Trophoblast cell (in vitro differentiated cells and primary cell): ENCODE results near the gene ZNF524.

ENCODE experiments used
- DNase-seq, 2 donors: peaks; one replicate each; pipeline ENCODE4 v3.0.0-alpha.2; 2016
- H2AFZ ChIP-seq: 2 replicates; pipeline ENCODE4 v1.6.1; 2013; ENCODE audit warnings: low read length, moderate library complexity, mild to moderate bottlenecking; ENCODE audit not compliant: insufficient read depth, poor library complexity
- H2AK5ac ChIP-seq: 2 replicates; pipeline ENCODE4 v1.6.1; 2013; ENCODE audit warnings: mild to moderate bottlenecking, low read length
- H2BK120ac ChIP-seq: 2 replicates; pipeline ENCODE4 v1.6.1; 2013; ENCODE audit warnings: low read length, mild to moderate bottlenecking, moderate library complexity; ENCODE audit not compliant: insufficient read depth, poor library complexity
- H2BK12ac ChIP-seq: 2 replicates; pipeline ENCODE4 v1.6.1; 2013; ENCODE audit warnings: mild to moderate bottlenecking, low read length, moderate library complexity
- H2BK5ac ChIP-seq: 2 replicates; pipeline ENCODE4 v1.6.1; 2013; ENCODE audit warnings: low read length, low read depth, moderate library complexity, mild to moderate bottlenecking; ENCODE audit not compliant: poor library complexity
- H3K14ac ChIP-seq: 2 replicates; pipeline ENCODE4 v1.6.1; 2013; ENCODE audit warnings: mild to moderate bottlenecking, low read length
- H3K18ac ChIP-seq: 2 replicates; pipeline ENCODE4 v1.6.1; 2013; ENCODE audit warnings: mild to moderate bottlenecking, low read length
- H3K23ac ChIP-seq: 2 replicates; pipeline ENCODE4 v1.6.1; 2013; ENCODE audit warnings: low read length
- H3K27ac ChIP-seq: 2 replicates; pipeline ENCODE4 v1.5.1; 2013; ENCODE audit warnings: low read depth, mild to moderate bottlenecking, inconsistent platforms, low read length, moderate library complexity
- H3K27me3 ChIP-seq: 2 replicates; pipeline ENCODE4 v1.6.1; 2013; ENCODE audit warnings: inconsistent platforms, mild to moderate bottlenecking, low read length, moderate library complexity; ENCODE audit not compliant: insufficient read depth
- H3K36me3 ChIP-seq, 2 experiments: 1 replicate in 1 of 2; 2 replicates in 1 of 2; pipeline ENCODE4 v1.6.1; 2013; ENCODE audit warnings: low read length in 2 of 2, mild to moderate bottlenecking in 2 of 2, moderate library complexity in 1 of 2; ENCODE audit not compliant: insufficient read depth in 2 of 2, control insufficient read depth in 1 of 2
- H3K4ac ChIP-seq: 2 replicates; pipeline ENCODE4 v1.6.1; 2013; ENCODE audit warnings: low read depth, mild to moderate bottlenecking, low read length, moderate library complexity
- H3K4me1 ChIP-seq, 2 experiments: 1 replicate in 1 of 2; 2 replicates in 1 of 2; pipeline ENCODE4 v1.6.1; 2013; ENCODE audit warnings: low read length in 2 of 2, mild to moderate bottlenecking in 2 of 2, moderate library complexity in 1 of 2; ENCODE audit not compliant: insufficient read depth in 2 of 2, control insufficient read depth in 1 of 2
- H3K4me2 ChIP-seq: 2 replicates; pipeline ENCODE4 v1.6.1; 2013; ENCODE audit warnings: inconsistent platforms, mild to moderate bottlenecking, low read length, moderate library complexity
- H3K4me3 ChIP-seq: 2 replicates; pipeline ENCODE4 v1.5.1; 2013; ENCODE audit warnings: mild to moderate bottlenecking, low read depth, low read length, inconsistent platforms
- H3K79me1 ChIP-seq: one replicate; pipeline ENCODE4 v1.6.1; 2013; ENCODE audit warnings: low read length
- H3K79me2 ChIP-seq: 2 replicates; pipeline ENCODE4 v1.6.1; 2013; ENCODE audit warnings: low read length, mild to moderate bottlenecking; ENCODE audit not compliant: control insufficient read depth, insufficient read depth, poor library complexity
- H3K9ac ChIP-seq: 2 replicates; pipeline ENCODE4 v1.6.1; 2013; ENCODE audit warnings: mild to moderate bottlenecking, low read length
- H3K9me3 ChIP-seq: 2 replicates; pipeline ENCODE4 v1.6.1; 2013; ENCODE audit warnings: low read depth, mild to moderate bottlenecking, control low read depth, inconsistent platforms, low read length; ENCODE audit not compliant: insufficient read depth
- H4K12ac ChIP-seq: 2 replicates; pipeline ENCODE4 v1.6.1; 2013; ENCODE audit warnings: low read depth, mild to moderate bottlenecking, low read length, moderate library complexity
- H4K8ac ChIP-seq: 2 replicates; pipeline ENCODE4 v1.6.1; 2013; ENCODE audit warnings: low read depth, mild to moderate bottlenecking, low read length, moderate library complexity
- H4K91ac ChIP-seq: one replicate; pipeline ENCODE4 v1.6.1; 2013; ENCODE audit warnings: low read depth, mild to moderate bottlenecking, low read length, moderate library complexity
- WGBS: extraction: QIAGEN DNeasy Blood & Tissue Kit; methylation state at CpG from one replicate; pipeline ENCODE4 v1.1.7; 2013; ENCODE audit warnings: missing lambda C conversion rate; ENCODE audit not compliant: insufficient read length, insufficient coverage; ENCODE audit errors: extremely low coverage; 5-methylcytosine and 5-hydroxymethylcytosine counted together

Gene ZNF524

DNA sequence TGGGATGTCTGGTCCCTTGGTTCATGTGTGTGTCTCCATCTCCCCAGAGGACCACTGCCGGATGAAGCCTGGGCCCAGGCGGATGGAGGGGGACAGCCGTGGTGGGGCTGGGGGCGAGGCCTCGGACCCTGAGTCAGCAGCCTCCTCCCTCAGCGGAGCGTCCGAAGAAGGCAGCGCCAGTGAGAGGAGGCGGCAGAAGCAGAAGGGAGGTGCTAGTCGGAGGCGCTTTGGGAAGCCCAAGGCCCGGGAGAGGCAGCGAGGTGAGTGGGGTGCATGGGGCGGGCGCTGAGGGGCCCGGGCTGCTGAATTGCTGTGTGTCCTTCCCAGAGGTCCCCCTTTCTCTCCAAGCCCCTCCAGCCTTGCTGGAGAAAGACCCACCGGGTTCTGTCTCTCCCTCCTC lies 51.1 kb downstream of the ZNF524 start:
- H4K8ac ChIP-seq: no peak overlapping the region
- no CpG with 5 or more reads among the region's 18 CpGs for WGBS
- H3K9me3 ChIP-seq: no peaks in the 10 kb centered on the region
- no peak overlapping the region for H2BK5ac ChIP-seq
- no peak overlapping the region for H3K14ac ChIP-seq
- no peak overlapping the region for H3K4ac ChIP-seq
- no peak overlapping the region for H3K27ac ChIP-seq
- H3K4me2 ChIP-seq: no peak overlapping the region
- H3K23ac ChIP-seq: no peak overlapping the region
- H3K36me3 ChIP-seq: peaks cover 18 to 20% of the 10 kb centered on the region in 2 experiments
- no peak overlapping the region for H4K91ac ChIP-seq
- H3K79me2 ChIP-seq: peaks cover 26% of the 10 kb centered on the region
- DNase-seq: no peak
- H2AK5ac ChIP-seq: no peak overlapping the region
- H3K18ac ChIP-seq: no peak overlapping the region
- no peak overlapping the region for H2AFZ ChIP-seq
- H2BK12ac ChIP-seq: no peak overlapping the region
- peaks cover 0 to 8% of the 10 kb centered on the region in 2 experiments for H3K4me1 ChIP-seq
- H2BK120ac ChIP-seq: no peak overlapping the region
- H3K79me1 ChIP-seq: peaks cover 25% of the 10 kb centered on the region
- no peaks in the 10 kb centered on the region for H3K27me3 ChIP-seq
- no peak overlapping the region for H4K12ac ChIP-seq
- H3K9ac ChIP-seq: no peak overlapping the region
- no peak overlapping the region for H3K4me3 ChIP-seq

DNA sequence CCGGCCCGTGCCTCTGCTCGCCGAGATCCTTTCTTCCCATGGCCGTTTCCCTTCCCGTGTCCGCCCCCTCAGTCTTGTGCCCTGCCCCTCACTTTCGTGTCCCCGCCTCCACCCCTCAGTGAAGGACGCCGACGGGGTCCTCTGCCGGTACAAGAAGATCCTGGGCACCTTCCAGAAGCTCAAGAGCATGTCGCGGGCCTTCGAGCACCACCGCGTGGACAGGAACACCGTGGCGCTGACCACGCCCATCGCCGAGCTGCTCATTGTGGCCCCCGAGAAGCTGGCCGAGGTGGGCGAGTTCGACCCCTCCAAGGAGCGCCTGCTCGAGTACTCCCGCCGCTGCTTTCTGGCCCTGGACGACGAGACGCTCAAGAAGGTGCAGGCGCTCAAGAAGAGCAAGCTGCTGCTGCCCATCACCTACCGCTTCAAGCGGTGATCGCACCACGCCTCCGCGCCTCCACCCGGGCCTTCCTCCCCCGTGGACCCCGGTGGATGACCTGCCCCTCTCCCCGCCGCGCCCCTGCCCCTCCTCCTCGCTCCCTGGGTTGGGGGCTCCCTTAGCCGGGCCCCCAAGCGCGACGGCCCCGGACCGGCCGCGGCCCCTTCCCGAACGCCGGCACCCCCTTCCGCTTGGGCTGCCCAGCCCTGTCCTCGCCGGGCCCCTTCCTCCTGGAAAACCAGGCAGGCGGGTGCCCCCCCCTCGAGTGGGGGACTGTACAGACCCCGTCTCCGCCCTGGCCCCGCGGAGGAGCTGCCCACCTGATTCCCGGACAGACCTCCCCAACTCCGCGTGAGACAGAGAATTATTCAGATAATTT lies 52.4 kb downstream of the ZNF524 start:
- no peak overlapping the region for H3K23ac ChIP-seq
- H4K91ac ChIP-seq: no peak overlapping the region
- DNase-seq: no peak
- no peak overlapping the region for H3K27ac ChIP-seq
- H4K8ac ChIP-seq: no peak overlapping the region
- H3K4ac ChIP-seq: no peak overlapping the region
- H4K12ac ChIP-seq: no peak overlapping the region
- no peak overlapping the region for H3K18ac ChIP-seq
- peaks cover 3 to 17% of the 10 kb centered on the region in 2 experiments for H3K4me1 ChIP-seq
- H3K14ac ChIP-seq: no peak overlapping the region
- H3K9ac ChIP-seq: no peak overlapping the region
- no peaks in the 10 kb centered on the region for H3K27me3 ChIP-seq
- no peak overlapping the region for H2AK5ac ChIP-seq
- no peak overlapping the region for H2AFZ ChIP-seq
- no peak overlapping the region for H3K4me3 ChIP-seq
- H3K9me3 ChIP-seq: peaks cover 1% of the 10 kb centered on the region
- H2BK5ac ChIP-seq: no peak overlapping the region
- WGBS: no CpG with 5 or more reads among the region's 71 CpGs
- peaks cover 37% of the 10 kb centered on the region for H3K79me2 ChIP-seq
- H2BK12ac ChIP-seq: no peak overlapping the region
- H3K36me3 ChIP-seq: peaks cover 22 to 26% of the 10 kb centered on the region in 2 experiments
- H3K4me2 ChIP-seq: peak overlapping the region; percentile 37
- H3K79me1 ChIP-seq: peaks cover 24% of the 10 kb centered on the region
- no peak overlapping the region for H2BK120ac ChIP-seq
